H1 (cell line): Measurements from ENCODE around the gene DNAI1. TPM values are rescaled to one million over a fixed set of nuclear protein-coding genes. Genes with fewer than 3 reads are reported as not detected.

ENCODE experiments used
- GTF2F1 ChIP-seq: IDR thresholded peaks from 2 replicates; pipeline ENCODE4 v1.6.1; 2012; ENCODE audit warnings: low read depth, low read length, improper control_type of control experiment, borderline replicate concordance
- NRF1 ChIP-seq: IDR thresholded peaks from 2 replicates; pipeline ENCODE4 v1.6.1; 2011; ENCODE audit warnings: mild to moderate bottlenecking, low read depth, low read length, improper control_type of control experiment
- polyA plus RNA-seq, 7 experiments: library from polyadenylated mRNA; depleted of rRNA in 3 of 7; stranded (reverse) in 5 of 7; unstranded in 2 of 7; fragments of >200 nt in 5 of 7; fragments of 200-250 nt in 2 of 7; gene quantifications; 1 replicate in 5 of 7; 2 replicates in 1 of 7; 4 replicates in 1 of 7; pipeline versions ENCODE4 v1.2.1 to v1.2.3, GENCODE V29; 2011 to 2013; ENCODE audit warnings: missing spikeins in 2 of 7, mixed read lengths in 2 of 7
- total RNA-seq: library from RNA; stranded (reverse); fragmentation: NEBNext Ultra II Directional; extraction: Animal tissue kit (Norgen Biotek cat#: 25700); gene quantifications from 2 replicates; pipeline ENCODE4 v1.2.1, GENCODE V29; 2021
- TF ChIP-seq, protein P1 (sequence below): fragments of 300-600 bp; sonication (generic); IDR thresholded peaks from 2 replicates; pipeline ENCODE4 v1.7.1; 2012; ENCODE audit warnings: low read length, moderate library complexity, mild to moderate bottlenecking, inconsistent platforms; ENCODE audit not compliant: insufficient replicate concordance

Gene DNAI1
- total and polyA plus RNA-seq, 2 of the 8 experiments (the other 6 are each of a cell fraction or from before 2014, with no cell fraction given), result 0.37 to 0.54 TPM

DNA sequence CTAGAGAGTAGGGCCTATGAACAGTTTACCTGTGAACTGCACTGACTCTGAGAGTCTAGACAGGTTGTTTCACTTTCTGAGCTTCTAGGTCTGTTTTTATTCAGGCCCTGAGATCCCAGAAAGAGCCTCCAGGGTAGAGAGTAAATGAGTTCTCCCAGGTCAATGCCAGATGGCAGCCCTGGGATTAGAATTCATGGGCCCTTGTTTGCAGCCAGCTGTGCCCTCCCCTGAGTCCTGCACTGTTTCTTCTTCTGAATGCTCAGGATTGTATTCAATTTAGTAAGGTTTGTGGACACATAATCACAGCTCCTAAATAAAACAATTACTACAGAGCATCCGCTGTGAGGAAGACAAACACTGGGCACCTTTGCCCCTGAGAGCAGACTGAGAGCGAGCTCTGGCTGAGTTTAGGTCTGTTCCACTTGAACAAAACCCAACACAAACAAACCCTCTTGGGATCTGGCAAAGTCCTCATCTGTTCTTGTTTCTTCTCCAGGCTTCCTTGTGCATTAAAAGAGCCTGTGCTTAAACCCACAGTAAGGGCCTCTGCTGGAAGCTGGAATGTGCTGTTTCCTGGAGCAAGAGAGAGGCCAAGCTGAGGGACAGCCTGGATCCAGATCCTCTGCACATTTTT lies 30.2 kb upstream of the DNAI1 start (continued):
- TF ChIP-seq, protein P1, sequence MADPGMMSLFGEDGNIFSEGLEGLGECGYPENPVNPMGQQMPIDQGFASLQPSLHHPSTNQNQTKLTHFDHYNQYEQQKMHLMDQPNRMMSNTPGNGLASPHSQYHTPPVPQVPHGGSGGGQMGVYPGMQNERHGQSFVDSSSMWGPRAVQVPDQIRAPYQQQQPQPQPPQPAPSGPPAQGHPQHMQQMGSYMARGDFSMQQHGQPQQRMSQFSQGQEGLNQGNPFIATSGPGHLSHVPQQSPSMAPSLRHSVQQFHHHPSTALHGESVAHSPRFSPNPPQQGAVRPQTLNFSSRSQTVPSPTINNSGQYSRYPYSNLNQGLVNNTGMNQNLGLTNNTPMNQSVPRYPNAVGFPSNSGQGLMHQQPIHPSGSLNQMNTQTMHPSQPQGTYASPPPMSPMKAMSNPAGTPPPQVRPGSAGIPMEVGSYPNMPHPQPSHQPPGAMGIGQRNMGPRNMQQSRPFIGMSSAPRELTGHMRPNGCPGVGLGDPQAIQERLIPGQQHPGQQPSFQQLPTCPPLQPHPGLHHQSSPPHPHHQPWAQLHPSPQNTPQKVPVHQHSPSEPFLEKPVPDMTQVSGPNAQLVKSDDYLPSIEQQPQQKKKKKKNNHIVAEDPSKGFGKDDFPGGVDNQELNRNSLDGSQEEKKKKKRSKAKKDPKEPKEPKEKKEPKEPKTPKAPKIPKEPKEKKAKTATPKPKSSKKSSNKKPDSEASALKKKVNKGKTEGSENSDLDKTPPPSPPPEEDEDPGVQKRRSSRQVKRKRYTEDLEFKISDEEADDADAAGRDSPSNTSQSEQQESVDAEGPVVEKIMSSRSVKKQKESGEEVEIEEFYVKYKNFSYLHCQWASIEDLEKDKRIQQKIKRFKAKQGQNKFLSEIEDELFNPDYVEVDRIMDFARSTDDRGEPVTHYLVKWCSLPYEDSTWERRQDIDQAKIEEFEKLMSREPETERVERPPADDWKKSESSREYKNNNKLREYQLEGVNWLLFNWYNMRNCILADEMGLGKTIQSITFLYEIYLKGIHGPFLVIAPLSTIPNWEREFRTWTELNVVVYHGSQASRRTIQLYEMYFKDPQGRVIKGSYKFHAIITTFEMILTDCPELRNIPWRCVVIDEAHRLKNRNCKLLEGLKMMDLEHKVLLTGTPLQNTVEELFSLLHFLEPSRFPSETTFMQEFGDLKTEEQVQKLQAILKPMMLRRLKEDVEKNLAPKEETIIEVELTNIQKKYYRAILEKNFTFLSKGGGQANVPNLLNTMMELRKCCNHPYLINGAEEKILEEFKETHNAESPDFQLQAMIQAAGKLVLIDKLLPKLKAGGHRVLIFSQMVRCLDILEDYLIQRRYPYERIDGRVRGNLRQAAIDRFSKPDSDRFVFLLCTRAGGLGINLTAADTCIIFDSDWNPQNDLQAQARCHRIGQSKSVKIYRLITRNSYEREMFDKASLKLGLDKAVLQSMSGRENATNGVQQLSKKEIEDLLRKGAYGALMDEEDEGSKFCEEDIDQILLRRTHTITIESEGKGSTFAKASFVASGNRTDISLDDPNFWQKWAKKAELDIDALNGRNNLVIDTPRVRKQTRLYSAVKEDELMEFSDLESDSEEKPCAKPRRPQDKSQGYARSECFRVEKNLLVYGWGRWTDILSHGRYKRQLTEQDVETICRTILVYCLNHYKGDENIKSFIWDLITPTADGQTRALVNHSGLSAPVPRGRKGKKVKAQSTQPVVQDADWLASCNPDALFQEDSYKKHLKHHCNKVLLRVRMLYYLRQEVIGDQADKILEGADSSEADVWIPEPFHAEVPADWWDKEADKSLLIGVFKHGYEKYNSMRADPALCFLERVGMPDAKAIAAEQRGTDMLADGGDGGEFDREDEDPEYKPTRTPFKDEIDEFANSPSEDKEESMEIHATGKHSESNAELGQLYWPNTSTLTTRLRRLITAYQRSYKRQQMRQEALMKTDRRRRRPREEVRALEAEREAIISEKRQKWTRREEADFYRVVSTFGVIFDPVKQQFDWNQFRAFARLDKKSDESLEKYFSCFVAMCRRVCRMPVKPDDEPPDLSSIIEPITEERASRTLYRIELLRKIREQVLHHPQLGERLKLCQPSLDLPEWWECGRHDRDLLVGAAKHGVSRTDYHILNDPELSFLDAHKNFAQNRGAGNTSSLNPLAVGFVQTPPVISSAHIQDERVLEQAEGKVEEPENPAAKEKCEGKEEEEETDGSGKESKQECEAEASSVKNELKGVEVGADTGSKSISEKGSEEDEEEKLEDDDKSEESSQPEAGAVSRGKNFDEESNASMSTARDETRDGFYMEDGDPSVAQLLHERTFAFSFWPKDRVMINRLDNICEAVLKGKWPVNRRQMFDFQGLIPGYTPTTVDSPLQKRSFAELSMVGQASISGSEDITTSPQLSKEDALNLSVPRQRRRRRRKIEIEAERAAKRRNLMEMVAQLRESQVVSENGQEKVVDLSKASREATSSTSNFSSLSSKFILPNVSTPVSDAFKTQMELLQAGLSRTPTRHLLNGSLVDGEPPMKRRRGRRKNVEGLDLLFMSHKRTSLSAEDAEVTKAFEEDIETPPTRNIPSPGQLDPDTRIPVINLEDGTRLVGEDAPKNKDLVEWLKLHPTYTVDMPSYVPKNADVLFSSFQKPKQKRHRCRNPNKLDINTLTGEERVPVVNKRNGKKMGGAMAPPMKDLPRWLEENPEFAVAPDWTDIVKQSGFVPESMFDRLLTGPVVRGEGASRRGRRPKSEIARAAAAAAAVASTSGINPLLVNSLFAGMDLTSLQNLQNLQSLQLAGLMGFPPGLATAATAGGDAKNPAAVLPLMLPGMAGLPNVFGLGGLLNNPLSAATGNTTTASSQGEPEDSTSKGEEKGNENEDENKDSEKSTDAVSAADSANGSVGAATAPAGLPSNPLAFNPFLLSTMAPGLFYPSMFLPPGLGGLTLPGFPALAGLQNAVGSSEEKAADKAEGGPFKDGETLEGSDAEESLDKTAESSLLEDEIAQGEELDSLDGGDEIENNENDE, result no peak
- TF ChIP-seq GTF2F1, result no peak
- no peak for TF ChIP-seq NRF1
- TF ChIP-seq, all 59 proteins: peak for 0
